Mucosa of descending colon (tissue), 3 donors: ENCODE data around the gene ALKBH1. TPM values are rescaled to one million over a fixed set of nuclear protein-coding genes. Genes with fewer than 3 reads are reported as not detected.

Source experiments
- ATAC-seq: fragments of 200-7000 bp; cut with Tn5 transposase; one replicate; pipeline ENCODE4 v1.9.1; 2020; ENCODE audit warnings: mild to moderate bottlenecking, moderate library complexity
- DNase-seq, 3 donors: peaks; one replicate each; pipeline ENCODE4 v3.0.0-alpha.2; 2020
- H3K36me3 ChIP-seq: fragments of 200-600 bp; one replicate; pipeline ENCODE4 v1.8.0; 2021; ENCODE audit warnings: low read depth, mild to moderate bottlenecking
- H3K4me1 ChIP-seq: fragments of 200-600 bp; one replicate; pipeline ENCODE4 v1.8.0; 2021; ENCODE audit warnings: low read depth, mild to moderate bottlenecking
- H3K4me3 ChIP-seq: fragments of 200-600 bp; one replicate; pipeline ENCODE4 v1.8.0; 2021; ENCODE audit warnings: mild to moderate bottlenecking
- H3K9me3 ChIP-seq: fragments of 200-600 bp; one replicate; pipeline ENCODE4 v1.8.0; 2021; ENCODE audit warnings: mild to moderate bottlenecking
- intact Hi-C, 2 donors: fragments of 100-400 bp; cut with DNase I in 1 of 2; cut with micrococcal nuclease in 1 of 2; formaldehyde crosslinking; loops; one replicate each; pipeline versions ENCODE4 v1.11.0 to v1.11.1; 2022; cut with DNase I, micrococcal nuclease
- total RNA-seq, 3 donors: library from RNA; stranded (reverse); fragmentation: NEBNext Ultra II Directional in 2 of 3; extraction: Animal tissue kit (Norgen Biotek cat#: 25700) in 2 of 3; gene quantifications; one replicate each; pipeline versions ENCODE4 v1.2.1 to v1.2.4, GENCODE V29; 2021 to 2023
- TF ChIP-seq, protein P1 (sequence below): fragments of 200-600 bp; IDR thresholded peaks from one replicate; pipeline ENCODE4 v1.8.0; 2022; ENCODE audit warnings: antibody characterized with exemption, mild to moderate bottlenecking
- donor health status: DM: no; HTN: no; CAD: no; lungs with moderate emphysema.
- donor health status: DM: no; HTN: no; CAD: no.
- donor health status: DM: no; HTN: yes; CAD: no.

ALKBH1 gene
- total RNA-seq, 3 donors from 2014 or later = 8.8 to 12.9 (median 11.3) TPM

DNA sequence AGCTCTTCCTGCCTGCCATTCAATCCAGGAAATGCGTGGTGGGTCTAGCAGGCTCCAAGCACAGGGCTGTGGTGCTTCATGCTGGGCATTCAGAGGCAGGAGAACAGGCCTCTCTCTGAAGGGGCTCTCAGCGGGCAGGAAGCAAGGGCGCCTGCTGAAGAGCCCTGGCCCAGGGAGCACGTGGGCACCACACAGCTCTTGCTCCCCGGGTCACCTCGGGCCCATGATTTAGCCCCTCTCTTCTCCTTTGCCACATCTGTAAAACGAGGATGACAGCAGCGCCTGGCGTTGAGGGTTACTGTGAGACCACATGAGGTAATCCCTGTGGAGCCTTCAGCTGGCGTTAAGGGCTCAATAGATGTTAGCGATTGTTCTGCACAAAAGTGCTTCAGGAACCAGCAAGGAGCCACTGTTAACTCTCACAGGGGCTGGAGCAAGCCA, 53.8 kb downstream of the ALKBH1 start:
- intact Hi-C loops = no loop called here
- DNase-seq (no peak), ATAC-seq (no peak)
- Histone ChIP-seq H3K4me1 (no peaks in the 10 kb centered on the region), H3K9me3 (no peaks in the 10 kb centered on the region), H3K36me3 (no peaks in the 10 kb centered on the region), H3K4me3 (no peak overlapping the region)
- TF ChIP-seq, protein P1, sequence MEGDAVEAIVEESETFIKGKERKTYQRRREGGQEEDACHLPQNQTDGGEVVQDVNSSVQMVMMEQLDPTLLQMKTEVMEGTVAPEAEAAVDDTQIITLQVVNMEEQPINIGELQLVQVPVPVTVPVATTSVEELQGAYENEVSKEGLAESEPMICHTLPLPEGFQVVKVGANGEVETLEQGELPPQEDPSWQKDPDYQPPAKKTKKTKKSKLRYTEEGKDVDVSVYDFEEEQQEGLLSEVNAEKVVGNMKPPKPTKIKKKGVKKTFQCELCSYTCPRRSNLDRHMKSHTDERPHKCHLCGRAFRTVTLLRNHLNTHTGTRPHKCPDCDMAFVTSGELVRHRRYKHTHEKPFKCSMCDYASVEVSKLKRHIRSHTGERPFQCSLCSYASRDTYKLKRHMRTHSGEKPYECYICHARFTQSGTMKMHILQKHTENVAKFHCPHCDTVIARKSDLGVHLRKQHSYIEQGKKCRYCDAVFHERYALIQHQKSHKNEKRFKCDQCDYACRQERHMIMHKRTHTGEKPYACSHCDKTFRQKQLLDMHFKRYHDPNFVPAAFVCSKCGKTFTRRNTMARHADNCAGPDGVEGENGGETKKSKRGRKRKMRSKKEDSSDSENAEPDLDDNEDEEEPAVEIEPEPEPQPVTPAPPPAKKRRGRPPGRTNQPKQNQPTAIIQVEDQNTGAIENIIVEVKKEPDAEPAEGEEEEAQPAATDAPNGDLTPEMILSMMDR = no peak

DNA sequence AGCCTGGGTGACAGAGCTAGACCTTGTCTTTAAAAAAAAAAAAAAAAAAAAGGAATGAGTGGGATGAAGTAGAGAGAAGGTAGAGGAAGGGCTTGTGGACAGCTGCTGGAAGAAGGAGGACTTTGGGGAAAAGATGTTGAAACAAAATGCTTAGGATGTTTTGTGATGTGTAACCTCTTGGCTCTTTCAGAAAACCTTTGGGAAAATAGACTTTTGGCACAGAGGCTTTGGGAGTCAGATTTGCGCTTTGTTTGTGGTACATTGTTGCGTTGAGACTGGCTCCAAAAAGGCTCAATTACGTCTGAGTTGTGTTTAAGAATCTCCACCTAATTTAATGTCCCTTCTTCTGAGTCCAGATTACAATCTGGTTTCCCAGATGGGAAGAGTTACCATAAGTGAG, 58.5 kb downstream of the ALKBH1 start:
- Histone ChIP-seq H3K9me3 (no peaks in the 10 kb centered on the region), H3K36me3 (no peaks in the 10 kb centered on the region), H3K4me1 (peaks cover 5% of the 10 kb centered on the region), H3K4me3 (no peak overlapping the region)
- TF ChIP-seq, protein P1 = no peak
- no peak for ATAC-seq
- intact Hi-C loops = no loop called here
- DNase-seq = no peak

DNA sequence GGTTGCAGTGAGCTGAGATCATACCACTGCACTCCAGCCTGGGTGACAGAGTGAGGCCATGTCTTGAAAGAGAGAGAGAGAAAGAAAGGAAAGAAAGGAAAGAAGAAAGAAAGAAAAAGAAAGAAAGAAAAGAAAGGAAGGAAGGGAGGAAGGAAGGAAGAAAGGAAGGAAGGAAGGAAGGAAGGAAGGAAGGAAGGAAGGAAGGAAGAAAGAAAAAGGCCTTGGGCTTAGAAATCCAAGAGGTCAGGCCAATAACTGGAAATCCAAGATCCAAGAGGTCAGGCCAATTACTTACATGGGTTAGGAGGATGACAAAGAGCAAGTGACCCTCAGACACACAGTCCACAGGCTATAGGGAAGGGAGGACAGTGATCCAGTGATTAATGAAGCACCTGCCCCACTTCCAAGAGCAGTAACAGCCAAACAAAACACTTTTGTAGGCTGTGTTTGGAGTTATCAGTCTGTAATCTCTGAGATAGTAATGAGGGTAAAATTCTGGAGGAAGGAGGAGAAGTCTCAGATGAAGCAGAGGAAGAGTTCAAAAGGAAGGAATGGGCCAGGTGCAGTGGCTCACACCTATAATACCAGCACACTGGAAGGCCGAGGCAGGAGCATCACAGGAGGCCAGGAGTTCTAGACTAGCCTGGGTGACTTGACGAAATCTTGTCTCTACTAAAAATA, 59.2 kb downstream of the ALKBH1 start:
- no peak for ATAC-seq
- Histone ChIP-seq H3K9me3 (no peaks in the 10 kb centered on the region), H3K4me1 (peaks cover 5% of the 10 kb centered on the region), H3K36me3 (no peaks in the 10 kb centered on the region), H3K4me3 (no peak overlapping the region)
- intact Hi-C loops = no loop called here
- TF ChIP-seq, protein P1 = no peak
- no peak for DNase-seq

DNA sequence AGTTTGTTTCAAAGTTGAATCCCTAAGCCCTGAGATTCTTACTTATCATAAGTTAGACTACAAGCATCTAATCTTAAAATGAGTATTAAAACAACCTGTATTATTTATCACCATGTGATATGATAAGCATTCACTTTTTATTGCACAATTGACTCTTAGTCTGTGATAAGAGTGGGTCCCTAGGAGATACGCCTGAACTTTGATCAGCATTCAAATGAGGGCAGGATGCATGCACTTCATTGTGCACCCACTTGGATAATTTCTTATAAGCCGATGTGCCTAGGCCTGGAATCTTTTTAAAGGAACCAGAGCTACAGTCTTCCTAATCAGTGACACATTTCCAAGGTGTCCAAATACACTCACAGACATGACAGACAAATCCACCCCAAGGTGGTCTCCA, 60.0 kb downstream of the ALKBH1 start:
- DNase-seq (peak in 1 of 3 donors; percentile 46), ATAC-seq (peak; percentile 96)
- no peaks in the 10 kb centered on the region for H3K9me3 ChIP-seq
- H3K36me3 ChIP-seq = no peaks in the 10 kb centered on the region
- intact Hi-C loops = no loop called here
- TF ChIP-seq, protein P1 = no peak
- H3K4me3 ChIP-seq = no peak overlapping the region
- H3K4me1 ChIP-seq = peaks cover 5% of the 10 kb centered on the region

DNA sequence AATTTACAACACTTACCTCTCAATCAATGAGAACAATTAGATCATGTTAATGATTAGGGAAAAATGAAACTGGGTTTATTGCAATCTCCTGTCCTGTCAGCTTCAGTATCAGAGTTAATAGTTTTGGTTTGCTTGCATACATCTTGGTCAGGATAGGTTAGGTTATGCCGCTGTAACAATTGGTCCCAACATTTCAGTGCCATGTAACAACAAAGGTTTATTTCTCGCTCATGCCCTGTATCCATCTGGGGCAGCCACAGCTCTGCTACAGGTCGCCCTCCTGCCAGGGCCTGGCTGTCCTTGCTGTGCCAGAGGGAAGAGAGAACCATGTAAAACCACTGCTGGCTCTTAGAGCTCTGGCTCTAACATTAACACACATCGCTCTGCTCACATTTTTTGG, 60.9 kb downstream of the ALKBH1 start:
- TF ChIP-seq, protein P1 = no peak
- Histone ChIP-seq H3K9me3 (no peaks in the 10 kb centered on the region), H3K4me1 (peaks cover 10% of the 10 kb centered on the region), H3K4me3 (no peak overlapping the region), H3K36me3 (no peaks in the 10 kb centered on the region)
- intact Hi-C loops = no loop called here
- ATAC-seq (no peak), DNase-seq (no peak)
